ENCODE results near the gene NECAB2.

DNA sequence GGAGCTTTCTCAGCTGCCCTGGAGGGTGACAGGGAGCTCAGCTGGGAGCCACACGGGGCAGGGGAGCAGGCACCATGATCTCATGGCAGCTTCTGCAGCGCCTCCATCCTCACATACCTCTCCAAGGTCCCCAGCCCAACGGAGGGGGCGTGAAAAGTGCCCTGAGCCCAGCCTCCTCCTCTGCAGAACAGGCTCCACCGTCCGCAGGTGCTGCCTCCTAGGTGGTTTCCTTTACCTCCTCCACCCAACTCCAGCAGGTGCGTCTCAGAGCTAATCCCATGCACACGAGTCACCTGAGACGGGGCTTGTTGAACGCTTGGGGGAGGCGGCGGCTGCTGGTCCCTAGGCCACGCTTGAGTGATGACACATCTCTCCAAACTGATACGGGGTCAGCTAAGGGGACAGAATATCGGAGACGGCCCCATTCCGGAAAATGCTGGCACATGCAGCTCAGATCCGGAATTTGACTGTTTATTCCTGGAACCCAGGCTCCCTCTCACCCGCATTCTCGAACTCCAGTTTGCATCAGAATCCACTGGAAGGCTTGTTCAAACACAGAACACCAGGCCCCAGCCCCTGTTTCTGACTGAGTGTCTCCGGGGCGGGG lies 74.9 kb downstream of the NECAB2 start:
- TF ChIP-seq, protein P1, sequence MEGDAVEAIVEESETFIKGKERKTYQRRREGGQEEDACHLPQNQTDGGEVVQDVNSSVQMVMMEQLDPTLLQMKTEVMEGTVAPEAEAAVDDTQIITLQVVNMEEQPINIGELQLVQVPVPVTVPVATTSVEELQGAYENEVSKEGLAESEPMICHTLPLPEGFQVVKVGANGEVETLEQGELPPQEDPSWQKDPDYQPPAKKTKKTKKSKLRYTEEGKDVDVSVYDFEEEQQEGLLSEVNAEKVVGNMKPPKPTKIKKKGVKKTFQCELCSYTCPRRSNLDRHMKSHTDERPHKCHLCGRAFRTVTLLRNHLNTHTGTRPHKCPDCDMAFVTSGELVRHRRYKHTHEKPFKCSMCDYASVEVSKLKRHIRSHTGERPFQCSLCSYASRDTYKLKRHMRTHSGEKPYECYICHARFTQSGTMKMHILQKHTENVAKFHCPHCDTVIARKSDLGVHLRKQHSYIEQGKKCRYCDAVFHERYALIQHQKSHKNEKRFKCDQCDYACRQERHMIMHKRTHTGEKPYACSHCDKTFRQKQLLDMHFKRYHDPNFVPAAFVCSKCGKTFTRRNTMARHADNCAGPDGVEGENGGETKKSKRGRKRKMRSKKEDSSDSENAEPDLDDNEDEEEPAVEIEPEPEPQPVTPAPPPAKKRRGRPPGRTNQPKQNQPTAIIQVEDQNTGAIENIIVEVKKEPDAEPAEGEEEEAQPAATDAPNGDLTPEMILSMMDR (IDR thresholded peaks at IDR 0.05) = no peak
- TF ChIP-seq POLR2A (IDR thresholded peaks at IDR 0.05) (no peak), POLR2AphosphoS5 (IDR thresholded peaks at IDR 0.05) (no peak)
